GM19238 (cell line): ENCODE measurements around the gene MEIOSIN.
"Not testable (repeated sequence)": the region's sequence is repeated elsewhere in the genome, so short reads cannot be mapped to it uniquely, and the experiment has no call there.

Experiments used
- DNase-seq: peaks from one replicate; pipeline ENCODE4 v3.0.0; 2011; ENCODE audit warnings: low spot score; ENCODE audit not compliant: insufficient read length

The MEIOSIN gene

GRCh38 chr19:45798995-45799517 lies 65.8 kb downstream of the MEIOSIN start:
- DNase-seq: peak; percentile 70

GRCh38 chr19:45799541-45799940 lies 66.3 kb downstream of the MEIOSIN start:
- not testable (repeated sequence) for DNase-seq

- no peak for DNase-seq
Measured at GRCh38 chr19:45800070-45800553, 66.9 kb downstream of the MEIOSIN start.

GRCh38 chr19:45801603-45802175 lies 68.5 kb downstream of the MEIOSIN start:
- no peak for DNase-seq

- no peak for DNase-seq
Measured at GRCh38 chr19:45804140-45804958, 71.1 kb downstream of the MEIOSIN start.

DNA sequence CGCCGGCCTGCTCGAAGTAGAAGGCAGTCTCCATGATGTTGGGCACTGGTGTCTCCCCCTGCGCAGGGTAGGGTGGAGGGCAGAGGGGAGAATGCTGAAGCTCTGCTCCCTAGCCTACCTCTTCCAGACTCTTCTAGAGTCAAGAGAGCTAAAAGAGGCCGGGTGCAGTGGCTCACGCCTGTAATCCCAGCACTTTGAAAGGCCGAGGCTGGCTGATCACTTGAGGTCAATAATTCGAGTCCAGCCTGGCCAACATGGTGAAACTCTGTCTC lies 71.7 kb downstream of the MEIOSIN start:
- DNase-seq: no peak

- DNase-seq: no peak
Measured at GRCh38 chr19:45805719-45806118, 72.5 kb downstream of the MEIOSIN start.

DNA sequence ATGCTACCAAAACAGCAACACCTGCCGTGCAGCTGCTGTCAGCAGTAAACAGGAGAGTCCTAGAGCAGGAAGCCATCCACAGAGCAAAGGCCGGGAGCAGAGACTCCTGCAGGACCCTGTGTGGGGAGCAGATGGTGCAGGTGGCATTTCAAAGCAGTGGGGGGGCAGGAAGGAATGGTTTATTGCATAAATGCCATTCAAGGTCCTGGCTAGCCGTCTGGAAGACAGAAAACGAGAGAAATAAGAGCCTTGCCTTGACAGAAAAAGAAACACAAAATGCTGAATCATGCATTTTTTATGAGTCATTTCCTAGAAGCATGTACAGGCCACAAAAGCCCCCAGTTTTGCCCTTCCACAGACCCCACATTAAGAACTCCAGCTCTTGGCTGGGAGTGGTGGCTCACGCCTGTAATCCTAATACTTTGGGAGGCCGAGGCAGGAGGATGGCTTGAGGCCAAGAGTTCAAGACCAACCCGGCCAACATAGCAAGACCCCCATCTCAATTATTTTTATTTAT lies 76.5 kb downstream of the MEIOSIN start:
- no peak for DNase-seq

GRCh38 chr19:45812297-45812696 lies 79.1 kb downstream of the MEIOSIN start:
- DNase-seq: no peak
